Activated T-cell treated with anti-CD3 and anti-CD28 coated beads for 48 hours (primary cell): Measurements from ENCODE around the gene GALNT17.

ENCODE experiments used
- DNase-seq: peaks from one replicate; pipeline ENCODE4 v3.0.0-alpha.2; 2020; ENCODE audit warnings: low read depth

The GALNT17 gene

DNA sequence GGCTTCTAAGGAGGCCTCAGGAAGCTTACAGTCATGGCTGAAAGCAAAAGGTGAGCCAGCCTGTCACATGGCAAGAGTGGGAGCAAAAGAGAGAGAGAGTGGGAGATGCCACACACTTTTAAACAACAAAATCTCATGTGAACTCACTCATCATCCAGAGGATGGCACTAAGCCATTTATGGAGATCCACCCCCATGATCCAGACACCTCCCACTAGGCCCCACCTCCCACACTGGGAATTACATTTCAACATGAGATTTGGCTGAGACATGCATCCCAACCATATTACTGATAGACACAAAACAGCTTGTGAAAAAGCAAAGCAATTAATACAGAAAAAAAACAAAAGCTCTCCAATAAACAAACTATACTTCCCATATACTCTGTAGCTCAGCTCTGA lies 210.3 kb downstream of the GALNT17 start:
- no peak for DNase-seq

DNA sequence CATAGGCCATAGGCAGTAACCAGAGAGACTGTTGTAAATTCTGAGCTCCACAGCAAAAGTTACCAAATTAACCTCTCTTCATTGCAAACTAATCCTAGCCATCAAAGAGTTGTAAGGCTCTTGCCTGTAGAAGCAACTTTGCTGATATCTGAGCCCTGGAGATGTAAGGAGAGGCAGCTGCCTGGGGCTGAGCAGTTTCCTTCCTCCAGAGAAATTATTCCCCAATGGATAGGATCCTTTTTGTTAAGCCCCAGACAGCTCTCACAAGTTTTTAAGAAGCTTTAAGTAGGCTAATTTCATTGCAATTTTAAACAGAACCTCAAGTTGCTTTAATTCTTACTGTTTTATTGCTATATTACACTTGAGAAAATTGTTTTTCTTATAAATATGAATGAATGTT lies 211.1 kb downstream of the GALNT17 start:
- DNase-seq = no peak

DNA sequence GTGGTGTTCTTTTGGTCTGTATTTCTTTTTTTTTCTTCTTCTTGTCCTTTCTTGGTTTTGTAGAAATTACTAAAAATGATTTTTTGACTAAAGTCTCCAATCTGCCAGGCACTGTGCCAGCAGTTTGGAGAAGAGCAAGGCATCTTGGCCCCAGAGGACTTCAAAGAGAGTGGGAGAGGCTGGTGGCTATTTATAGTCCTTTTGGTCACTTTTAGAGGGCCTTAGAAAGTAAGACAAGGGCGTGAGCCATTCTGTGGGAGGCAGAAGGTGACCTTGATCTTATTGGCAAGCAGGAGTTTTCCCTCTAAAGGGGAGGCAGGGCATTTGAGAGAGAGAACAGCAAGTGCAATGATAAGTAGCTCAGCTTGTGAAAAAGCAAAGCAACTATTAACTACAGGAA lies 211.9 kb downstream of the GALNT17 start:
- DNase-seq = no peak

DNA sequence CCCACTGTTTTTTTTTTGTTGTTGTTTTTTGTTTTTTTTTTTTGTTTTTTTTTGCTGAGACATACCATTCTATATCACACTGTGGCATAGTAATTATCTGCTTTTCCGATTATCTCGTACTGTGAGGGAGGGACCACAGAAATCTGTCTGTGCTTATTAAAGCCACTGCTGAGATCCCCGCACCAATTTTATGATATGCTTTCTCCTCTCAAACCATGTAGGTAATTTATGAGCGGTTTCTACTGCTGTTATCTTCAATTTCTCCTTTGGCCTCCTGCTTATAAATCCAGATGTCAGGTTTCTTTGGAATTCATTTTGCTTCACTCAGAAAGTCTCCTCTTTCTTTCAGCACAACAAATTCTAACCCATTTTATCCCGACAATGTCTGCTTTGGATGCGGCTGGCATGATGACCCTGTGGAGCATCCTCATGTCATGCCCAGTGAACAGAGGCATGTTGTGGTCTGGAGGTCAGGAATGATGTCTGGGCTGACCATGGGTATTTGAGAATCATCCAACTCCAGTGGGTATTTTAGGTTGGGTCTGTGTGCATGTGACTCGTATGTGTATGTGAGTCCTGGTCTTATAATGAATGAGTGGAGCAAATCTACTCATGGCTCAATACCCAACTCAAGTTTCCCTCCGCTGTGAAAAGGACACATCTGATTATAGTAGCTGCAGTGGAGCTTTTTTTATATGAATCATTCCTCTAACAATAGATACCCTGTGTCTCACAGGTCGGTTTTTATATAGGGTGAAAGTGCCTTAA lies 213.4 kb downstream of the GALNT17 start:
- no peak for DNase-seq

DNA sequence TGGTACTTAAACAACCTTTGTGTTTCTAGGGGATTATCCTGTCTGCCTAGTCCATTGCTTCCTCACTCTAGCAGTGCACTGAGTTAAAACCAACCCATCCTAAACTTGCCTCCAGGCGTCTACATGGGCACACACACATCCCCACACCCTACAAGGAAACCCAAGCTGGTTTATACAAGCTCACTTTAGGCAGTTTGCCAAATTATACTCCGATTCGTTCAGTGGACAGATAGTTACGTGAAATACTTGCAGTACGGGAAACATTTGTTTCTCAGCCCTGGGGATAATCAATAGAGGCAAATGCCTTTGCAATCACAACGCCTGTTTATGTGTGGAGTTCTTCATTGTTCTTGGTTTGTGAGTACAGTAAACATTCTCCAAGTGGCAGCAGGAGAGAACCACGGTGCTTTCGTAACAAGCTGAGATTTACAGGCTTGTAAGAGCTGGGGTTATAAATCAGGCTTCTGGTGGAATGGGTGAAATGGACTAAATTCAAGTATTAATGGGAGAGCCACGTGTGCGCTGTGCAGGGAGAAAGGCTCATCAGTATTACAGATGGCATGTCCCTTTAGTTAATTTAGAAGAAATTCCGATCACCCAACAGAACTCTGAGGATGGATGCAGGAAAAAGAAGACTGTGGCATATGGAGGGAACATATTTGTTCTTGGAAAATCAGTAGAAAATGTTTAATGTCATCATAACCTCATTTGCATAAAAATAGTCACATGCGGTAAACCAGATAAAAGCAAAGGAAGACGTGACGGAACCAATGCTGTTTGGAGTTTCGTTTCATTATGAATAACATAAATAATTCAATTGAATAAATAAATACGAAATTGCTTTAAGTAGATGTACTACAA lies 217.1 kb downstream of the GALNT17 start:
- no peak for DNase-seq

DNA sequence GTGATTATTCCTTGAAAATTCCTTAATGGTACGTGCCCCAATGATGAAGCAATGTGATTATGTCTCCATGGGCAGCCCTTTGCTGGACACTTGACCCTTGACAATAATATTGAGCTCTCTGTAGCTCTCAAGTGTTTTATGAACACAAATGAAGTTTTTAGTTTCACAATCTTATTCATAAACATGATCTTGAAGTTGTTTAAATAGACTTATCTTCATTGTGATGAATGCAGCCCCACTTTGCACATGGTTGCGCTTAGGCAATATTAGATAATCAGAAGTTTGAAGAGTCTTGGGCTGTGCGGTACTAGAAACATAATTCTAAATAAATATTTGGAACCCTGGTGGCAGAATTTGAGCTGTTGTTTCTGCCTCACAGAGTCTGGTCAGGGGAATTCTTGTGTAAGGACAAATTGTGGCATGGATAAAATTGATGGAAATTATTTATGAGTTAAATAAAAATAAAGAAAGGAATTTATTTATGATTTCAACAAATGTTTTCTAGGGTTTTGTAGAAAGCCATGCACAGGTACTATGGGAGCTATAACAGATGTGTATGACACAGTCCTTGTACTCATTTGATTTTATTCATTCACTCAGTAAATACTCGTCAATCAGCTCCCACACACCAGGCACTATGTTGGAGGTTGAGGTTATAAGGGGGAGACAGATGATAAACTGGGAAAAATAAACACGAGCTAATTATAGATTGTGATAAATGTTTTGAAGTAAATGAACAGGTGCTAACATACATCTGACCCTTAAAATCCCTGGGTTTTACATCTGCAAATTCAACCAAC lies 217.9 kb downstream of the GALNT17 start:
- DNase-seq = no peak

DNA sequence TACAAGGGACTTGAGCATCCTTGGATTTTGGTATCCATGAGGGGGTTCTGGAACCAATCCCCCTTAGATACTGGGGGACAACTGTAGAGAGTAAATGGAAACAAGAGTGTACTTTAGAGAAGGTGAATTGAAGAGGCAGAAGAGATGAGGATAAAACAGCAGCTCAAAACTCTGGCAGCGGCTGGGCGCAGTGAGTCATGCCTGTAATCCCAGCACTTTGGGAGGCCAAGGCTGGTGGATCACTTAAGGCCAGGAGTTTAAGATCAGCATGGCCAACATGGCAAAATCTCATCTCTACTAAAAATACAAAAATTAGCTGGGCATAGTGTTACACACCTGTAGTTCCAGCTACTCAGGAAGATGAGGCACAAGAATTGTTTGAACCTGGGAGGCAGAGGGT lies 218.7 kb downstream of the GALNT17 start:
- DNase-seq = no peak

DNA sequence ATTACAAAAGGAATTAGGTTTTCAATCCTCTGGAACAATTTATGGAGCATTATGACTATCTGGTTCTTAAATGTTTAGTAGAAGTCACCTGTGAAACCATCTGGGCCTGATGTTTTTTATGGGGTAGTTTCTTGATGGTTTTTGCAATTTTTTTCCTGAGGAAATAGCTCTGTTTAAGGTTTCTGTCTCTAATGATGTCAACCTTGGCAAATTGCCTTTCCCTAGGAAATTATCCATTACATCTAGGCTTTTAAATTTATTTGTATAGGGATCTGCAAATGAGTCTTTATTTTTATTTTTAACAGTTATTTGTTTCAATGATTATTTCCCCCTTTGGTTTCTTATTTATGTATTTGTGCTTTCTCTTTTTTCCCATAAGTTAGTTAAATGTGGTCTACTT lies 222.8 kb downstream of the GALNT17 start:
- no peak for DNase-seq

DNA sequence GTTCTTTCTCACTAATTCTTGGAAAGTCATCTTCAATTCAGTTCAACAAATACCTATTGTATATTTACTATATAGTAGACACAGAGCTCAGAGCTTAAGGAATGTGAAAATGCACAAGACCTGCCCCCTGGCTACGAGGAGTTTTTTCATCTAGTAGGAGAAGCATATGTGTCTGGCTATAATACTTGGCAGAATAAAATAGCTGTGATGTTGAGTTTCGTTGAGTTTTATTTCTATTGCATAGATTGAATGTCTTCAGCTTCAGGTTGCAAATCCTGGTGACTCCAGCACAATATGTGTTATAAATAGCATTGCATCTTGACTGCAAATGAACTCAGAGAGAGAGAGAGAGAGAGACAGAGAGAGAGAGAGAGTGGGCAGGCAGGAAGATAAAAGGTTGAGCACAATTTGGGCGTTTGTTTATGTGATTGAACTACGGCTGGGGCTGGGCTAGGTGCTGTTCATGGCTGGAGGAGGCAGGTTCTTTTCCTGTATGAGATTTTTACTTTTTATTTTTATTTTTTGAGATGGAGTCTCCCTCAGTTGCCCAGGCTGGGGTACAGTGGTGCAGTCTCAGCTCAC lies 229.6 kb downstream of the GALNT17 start:
- no peak for DNase-seq

DNA sequence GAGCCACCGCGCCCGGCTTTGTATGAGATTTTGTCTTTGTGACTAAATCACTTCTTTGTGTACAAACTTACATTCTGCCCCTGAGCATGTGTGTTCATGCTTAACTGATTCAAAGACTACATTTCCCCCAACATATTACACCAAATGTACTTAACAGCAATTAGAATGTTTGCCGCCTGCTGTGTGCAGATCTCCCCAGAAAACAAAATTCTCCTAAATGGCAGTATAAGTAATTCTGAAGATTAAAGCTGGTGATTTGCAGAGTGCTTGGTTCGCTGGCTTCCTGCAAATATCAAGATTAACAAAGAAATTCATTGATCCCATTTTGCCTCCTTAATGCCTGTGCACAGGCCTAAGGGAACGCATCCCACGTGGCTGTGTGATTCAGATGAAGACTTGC lies 230.3 kb downstream of the GALNT17 start:
- DNase-seq = no peak

DNA sequence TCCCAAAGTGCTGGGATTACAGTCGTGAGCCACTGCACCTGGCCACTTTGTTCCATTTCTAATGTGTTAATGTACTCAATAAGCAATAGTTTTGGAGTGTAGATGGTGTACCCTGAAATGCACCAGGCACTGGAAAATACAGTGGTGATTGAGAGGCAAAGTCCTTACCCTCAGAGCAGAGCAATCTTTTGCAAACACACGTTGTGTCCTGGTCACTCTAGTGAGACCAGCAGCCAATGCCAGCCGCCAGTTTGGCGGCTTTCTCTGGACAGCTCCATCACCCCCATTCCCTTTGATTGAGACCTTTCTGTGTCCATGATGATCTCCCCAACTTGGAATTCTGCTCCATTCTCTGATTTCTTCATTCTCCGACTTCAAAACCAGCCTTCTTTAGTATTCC lies 231.3 kb downstream of the GALNT17 start:
- no peak for DNase-seq

DNA sequence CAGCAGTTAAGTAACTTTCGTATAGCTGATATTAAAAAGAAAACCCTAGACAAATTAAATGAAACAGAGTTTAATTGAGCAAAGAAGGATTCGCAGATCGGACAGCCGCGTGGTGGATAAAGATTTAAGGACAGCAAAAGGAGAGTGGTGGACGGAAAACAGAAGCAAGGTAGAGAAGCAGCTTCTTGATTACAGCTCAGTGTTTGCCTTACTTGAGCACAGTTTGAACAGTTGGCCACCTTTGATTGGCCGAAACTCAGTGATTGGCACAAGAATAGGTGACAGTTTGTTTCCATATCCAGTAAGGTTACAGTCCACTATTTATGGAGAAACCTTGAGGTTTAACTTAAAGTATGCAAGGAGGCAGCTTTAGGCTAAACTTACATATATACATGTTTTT lies 231.7 kb downstream of the GALNT17 start:
- no peak for DNase-seq

DNA sequence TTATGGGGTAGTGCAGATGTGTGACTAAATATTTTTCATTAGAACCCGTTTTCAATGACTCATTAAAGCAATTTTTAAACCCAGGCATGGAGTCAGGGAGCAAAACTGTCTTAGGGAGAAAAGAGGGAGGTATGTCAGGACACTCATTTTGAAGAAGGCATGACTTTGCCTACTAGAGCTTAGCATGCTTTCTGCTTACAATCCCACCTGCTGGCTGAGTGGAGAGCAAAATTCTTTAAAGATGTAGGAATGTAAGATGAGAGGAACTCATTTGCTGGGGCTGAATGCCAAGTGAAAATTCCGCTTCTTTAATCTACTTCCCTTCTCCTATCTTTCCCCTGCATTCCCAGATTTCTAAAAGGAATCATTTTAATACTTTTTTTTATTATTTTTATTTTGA lies 232.6 kb downstream of the GALNT17 start:
- no peak for DNase-seq

DNA sequence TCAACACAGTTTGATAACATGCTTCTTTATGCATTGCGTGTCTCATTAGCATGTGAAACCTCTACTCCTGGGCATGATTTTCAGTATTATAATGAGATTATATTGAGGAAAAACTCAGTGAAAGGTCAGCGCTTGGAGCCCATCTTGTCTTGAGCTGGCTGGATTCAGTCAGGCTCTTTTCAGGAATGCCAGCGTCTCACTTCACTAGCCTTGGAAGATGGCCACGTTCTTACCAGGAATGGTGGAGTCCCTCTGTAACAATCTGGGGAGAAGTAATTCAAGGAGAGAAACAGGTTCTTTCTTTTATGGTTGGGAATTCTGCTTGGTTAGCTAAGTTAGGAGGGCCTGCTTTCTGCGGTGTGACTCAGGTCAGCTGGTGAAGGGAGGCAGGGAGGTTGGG lies 241.0 kb downstream of the GALNT17 start:
- no peak for DNase-seq

DNA sequence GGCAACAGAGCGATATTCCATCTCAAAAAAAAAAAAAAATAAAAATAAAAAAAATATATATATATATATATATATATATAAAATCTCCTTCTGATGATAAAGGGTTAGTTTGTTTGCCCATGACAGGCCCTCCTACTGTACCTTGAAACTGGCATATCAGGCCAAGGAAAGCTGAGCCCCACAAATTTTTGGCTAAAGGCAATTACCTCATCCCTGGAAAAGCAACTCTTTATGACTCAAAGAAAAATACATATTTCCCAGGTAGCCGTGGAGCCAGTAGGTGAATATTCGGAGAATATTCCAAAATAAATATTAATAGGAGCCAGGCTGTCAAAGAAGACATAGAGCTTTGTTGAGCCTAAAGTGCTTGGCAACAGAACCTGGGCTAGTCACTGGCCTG lies 245.1 kb downstream of the GALNT17 start:
- no peak for DNase-seq

DNA sequence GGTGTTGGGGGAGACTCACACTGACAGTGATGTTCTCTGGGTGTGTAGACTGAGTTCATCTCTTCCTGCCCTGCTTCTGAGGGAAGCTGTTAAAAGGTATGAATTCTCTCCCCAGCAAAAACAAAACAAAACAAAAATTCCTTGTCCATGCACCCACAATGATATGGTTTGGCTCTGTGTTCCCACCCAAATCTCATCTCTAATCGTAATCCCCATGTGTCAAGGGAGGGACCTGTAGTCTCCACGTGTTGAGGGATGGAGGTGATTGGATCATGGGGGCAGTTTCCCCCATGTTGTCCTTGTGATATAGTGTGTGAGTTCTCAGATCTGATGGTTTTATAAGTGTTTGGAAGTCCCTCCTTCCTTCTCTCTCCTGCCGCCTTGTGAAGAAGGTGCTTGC lies 245.5 kb downstream of the GALNT17 start:
- no peak for DNase-seq

DNA sequence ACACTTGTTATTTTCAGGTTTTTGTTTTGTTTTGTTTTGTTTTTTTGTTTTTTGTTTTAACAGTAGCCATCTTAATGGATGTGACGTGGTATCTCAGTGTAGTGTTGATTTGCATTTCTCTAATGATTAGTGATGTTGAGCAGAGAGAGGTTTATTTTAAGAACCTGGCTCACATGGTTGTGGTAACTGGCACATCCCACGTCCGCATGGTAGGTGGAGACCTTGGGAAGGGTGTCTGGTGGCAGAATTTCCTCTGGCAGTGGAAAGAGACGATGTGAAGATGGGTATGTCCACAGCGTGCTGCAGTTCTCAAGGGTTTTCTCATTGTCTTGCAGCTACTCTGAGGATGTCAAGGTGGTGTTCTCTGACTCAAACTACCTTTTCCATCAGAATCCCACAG lies 252.2 kb downstream of the GALNT17 start:
- DNase-seq = no peak

DNA sequence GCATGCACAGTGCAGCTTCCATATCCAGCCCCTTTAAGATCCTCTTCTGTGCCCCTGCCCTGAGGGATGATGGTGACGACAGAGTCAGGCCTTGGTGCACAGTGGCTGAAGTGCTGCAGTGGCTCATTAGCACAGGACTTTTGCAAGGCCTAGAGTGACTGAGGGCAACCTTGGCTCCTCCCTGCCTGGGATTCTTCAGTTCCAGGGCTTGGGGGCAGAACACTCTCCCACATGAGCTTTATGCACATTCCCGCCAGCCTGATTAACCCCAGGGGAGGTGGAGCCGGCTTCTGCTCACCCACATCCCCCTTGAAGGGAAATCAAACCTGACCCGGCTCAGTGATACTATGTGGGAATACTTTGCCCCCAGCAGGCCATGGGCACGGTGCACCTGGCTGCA lies 253.4 kb downstream of the GALNT17 start:
- DNase-seq = no peak

DNA sequence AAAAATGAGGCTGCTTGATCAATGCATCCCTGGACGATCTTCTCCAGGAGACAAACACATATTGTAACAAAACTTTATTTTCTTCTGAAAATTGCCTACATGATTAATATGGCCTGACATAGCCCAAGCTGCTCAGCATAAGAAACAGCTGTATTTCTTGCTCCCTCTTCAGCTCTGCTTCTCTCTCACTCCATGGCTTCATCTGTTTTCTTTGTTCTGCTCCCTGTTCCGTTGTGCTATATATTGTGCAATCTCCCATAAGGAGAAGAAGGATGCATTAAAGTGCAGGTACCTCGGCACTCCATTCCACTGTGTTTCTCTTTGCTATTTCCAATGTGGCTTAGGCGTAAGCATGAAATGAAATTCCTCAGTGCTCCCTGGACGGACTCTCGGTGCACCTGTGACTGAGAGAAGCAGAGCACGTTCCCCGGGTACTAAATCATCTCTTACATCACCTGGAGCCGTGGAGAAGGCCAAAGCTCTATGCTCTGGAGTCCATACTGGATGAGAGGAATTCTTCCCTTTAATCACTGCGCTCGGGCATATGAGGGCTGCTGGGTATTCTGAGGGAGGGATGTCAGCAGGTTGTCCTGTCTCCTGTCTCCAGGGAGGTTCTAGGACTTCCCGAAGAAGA lies 254.3 kb downstream of the GALNT17 start:
- no peak for DNase-seq

DNA sequence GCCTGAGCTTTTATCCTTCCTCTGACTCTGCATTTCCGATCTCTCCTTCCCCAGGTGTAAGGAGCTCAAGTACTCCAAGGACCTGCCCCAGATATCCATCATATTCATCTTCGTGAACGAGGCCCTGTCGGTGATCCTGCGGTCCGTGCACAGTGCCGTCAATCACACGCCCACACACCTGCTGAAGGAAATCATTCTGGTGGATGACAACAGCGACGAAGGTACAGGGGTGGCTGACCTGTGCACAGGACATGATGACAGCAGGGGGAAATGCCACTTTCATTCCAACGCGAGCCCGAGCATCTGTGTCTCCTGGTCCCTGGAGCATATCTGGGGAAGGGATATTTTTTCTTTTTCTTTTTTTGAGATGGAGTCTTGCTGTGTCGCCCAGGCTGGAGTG lies 256.2 kb downstream of the GALNT17 start:
- no peak for DNase-seq

DNA sequence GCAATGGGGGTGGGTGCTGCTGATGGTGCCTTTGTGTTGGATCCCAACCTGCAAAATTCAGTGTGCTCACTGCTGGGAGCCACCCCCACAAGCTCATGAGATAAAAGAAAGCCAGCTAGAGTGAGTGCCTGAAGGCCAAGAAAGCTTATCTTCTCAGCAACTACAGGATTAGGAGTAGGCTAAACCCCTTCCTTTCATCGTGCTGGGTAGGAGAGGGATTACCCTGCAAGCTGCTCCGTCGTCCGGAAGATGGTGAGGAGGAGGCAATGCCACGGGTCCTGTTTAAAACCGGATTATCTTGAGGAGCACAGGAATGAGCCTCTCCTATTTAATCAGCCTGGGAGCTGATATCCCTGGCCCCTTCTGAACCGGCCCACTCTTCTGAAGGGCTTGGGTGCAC lies 258.0 kb downstream of the GALNT17 start:
- no peak for DNase-seq

DNA sequence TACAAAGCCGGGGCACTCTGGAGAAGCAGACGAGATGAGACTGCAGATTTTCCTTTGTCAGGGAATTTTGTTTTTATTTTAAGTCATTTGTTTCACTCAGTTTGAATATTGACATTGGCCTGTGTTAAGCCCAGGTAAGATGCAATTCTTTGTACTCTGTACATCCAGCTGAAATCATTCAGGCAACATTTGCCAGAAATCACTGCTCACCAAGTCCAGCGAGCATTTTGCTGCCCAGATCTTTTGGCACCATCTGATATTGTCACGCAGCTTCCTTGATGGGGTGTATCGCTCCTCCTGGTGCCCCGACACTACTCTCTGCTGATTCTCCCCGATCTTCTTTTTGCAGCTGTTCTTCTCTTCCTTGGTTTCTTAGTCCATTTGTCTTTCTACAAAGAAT lies 261.7 kb downstream of the GALNT17 start:
- no peak for DNase-seq
